Common myeloid progenitor, CD34-positive (primary cell): ENCODE results near the gene MYCBPAP.

Experiments
- CTCF ChIA-PET: fragments of 350-600 bp; sonication (Branson Sonifier 250); formaldehyde crosslinking; loops from one replicate; lab custom pipeline; 2021; ENCODE audit warnings: antibody characterized with exemption; lab: Charles Lee
- POLR2A ChIA-PET: fragments of 350-600 bp; sonication (Branson Sonifier 250); formaldehyde crosslinking; loops from one replicate; lab custom pipeline; 2021; ENCODE audit warnings: antibody characterized with exemption; lab: Charles Lee
- DNase-seq, 3 donors: peaks; one replicate each; pipeline versions ENCODE4 v3.0.0 to v3.0.0-alpha.2; 2013
- H3K27ac ChIP-seq, 2 experiments: 1 replicate in 1 of 2; 2 replicates in 1 of 2; pipeline ENCODE4 v1.7.0; 2013; ENCODE audit warnings: inconsistent platforms in 2 of 2, low read length in 2 of 2, mild to moderate bottlenecking in 2 of 2, low read depth in 1 of 2, moderate library complexity in 1 of 2; ENCODE audit not compliant: severe bottlenecking in 2 of 2, insufficient read depth in 1 of 2, poor library complexity in 1 of 2
- H3K27me3 ChIP-seq, 5 experiments: replicated peaks in 2 of 5; 1 replicate in 3 of 5; 2 replicates in 2 of 5; pipeline versions ENCODE4 v1.6.1 to v1.7.0; 2013; ENCODE audit warnings: low read length in 4 of 5, mild to moderate bottlenecking in 2 of 5, moderate library complexity in 2 of 5, inconsistent platforms in 1 of 5; ENCODE audit not compliant: insufficient read depth in 5 of 5, control insufficient read depth in 4 of 5
- H3K36me3 ChIP-seq, 4 experiments: 1 replicate in 2 of 4; 2 replicates in 2 of 4; pipeline versions ENCODE4 v1.6.1 to v1.7.0; 2013; ENCODE audit warnings: low read length in 3 of 4, control low read depth in 1 of 4, mild to moderate bottlenecking in 1 of 4; ENCODE audit not compliant: control insufficient read depth in 4 of 4, insufficient read depth in 4 of 4
- H3K4me1 ChIP-seq, 4 experiments: 1 replicate in 3 of 4; 2 replicates in 1 of 4; pipeline versions ENCODE4 v1.6.1 to v1.7.1; 2013; ENCODE audit warnings: low read length in 3 of 4, mild to moderate bottlenecking in 3 of 4, control low read depth in 1 of 4, inconsistent platforms in 1 of 4, moderate library complexity in 1 of 4; ENCODE audit not compliant: control insufficient read depth in 4 of 4, insufficient read depth in 4 of 4; ENCODE audit errors: control extremely low read depth in 1 of 4
- H3K4me3 ChIP-seq, 7 experiments: 1 replicate in 4 of 7; 2 replicates in 3 of 7; pipeline versions ENCODE4 v1.5.1 to v1.7.0; 2013; ENCODE audit warnings: mild to moderate bottlenecking in 7 of 7, low read length in 6 of 7, moderate library complexity in 6 of 7, inconsistent platforms in 2 of 7, low read depth in 2 of 7, control low read depth in 1 of 7; ENCODE audit not compliant: insufficient read depth in 4 of 7, control insufficient read depth in 1 of 7; ENCODE audit errors: extremely low read depth in 1 of 7
- H3K9me3 ChIP-seq, 5 experiments: 1 replicate in 4 of 5; 2 replicates in 1 of 5; pipeline versions ENCODE4 v1.6.1 to v1.7.1; 2013; ENCODE audit warnings: low read length in 4 of 5, mild to moderate bottlenecking in 2 of 5, inconsistent platforms in 1 of 5, low read depth in 1 of 5, moderate library complexity in 1 of 5; ENCODE audit not compliant: control insufficient read depth in 4 of 5, insufficient read depth in 2 of 5; ENCODE audit errors: control extremely low read depth in 1 of 5
- WGBS: methylation state at CpG from one replicate; pipeline ENCODE4 v1.1.5; 2013; ENCODE audit not compliant: insufficient coverage; 5-methylcytosine and 5-hydroxymethylcytosine counted together

The MYCBPAP gene

GRCh38 chr17:50464121-50464520 lies 44.1 kb upstream of the MYCBPAP start:
- DNase-seq, result no peak
- Histone ChIP-seq H3K4me1 (peaks cover 0 to 9% (median 6%) of the 10 kb centered on the region in 4 experiments), H3K9me3 (no peaks in the 10 kb centered on the region), H3K27me3 (peaks cover 0 to 23% (median 7%) of the 10 kb centered on the region in 5 experiments), H3K36me3 (peaks cover 0 to 14% (median 5%) of the 10 kb centered on the region in 4 experiments), H3K27ac (no peak overlapping the region), H3K4me3 (no peak overlapping the region)
- ChIA-PET POLR2A (interaction anchor here (0.6 kb wide), 1 partner anchor 1002 kb away, joined by 5 read pairs; no protein-coding TSS in a partner anchor), CTCF (interaction anchor here (0.5 kb wide), 1 partner anchor 143 kb away, joined by 3 read pairs; no protein-coding TSS in a partner anchor)
- WGBS, result no CpG with 5 or more reads among the region's 3 CpGs

- 100% methylated on average over 2 of the region's 4 CpGs for WGBS
- Histone ChIP-seq H3K4me1 (peaks cover 0 to 15% (median 8%) of the 10 kb centered on the region in 4 experiments), H3K9me3 (no peaks in the 10 kb centered on the region), H3K27me3 (peaks cover 0 to 29% (median 7%) of the 10 kb centered on the region in 5 experiments), H3K4me3 (no peak overlapping the region), H3K27ac (no peak overlapping the region), H3K36me3 (peaks cover 0 to 14% (median 5%) of the 10 kb centered on the region in 4 experiments)
- POLR2A ChIA-PET, result no interaction called here
- CTCF ChIA-PET, result interaction anchor here (0.5 to 1.5 kb wide), 3 partner anchors 9 to 144 kb away, joined by 3 to 4 read pairs (median 3); no protein-coding TSS in a partner anchor
- DNase-seq, result no peak
These were observed 43.5 kb upstream of the MYCBPAP start for GRCh38 chr17:50464736-50465135.

GRCh38 chr17:50465171-50465570 lies 43.1 kb upstream of the MYCBPAP start:
- no peak for DNase-seq
- ChIA-PET CTCF (interaction anchor here (1.1 to 1.5 kb wide), 3 partner anchors 10 to 67 kb away, joined by 3 to 4 read pairs (median 3); no protein-coding TSS in a partner anchor), POLR2A (no interaction called here)
- H3K4me3 ChIP-seq, result no peak overlapping the region
- WGBS, result 98% methylated on average over 6 of the region's 6 CpGs
- peaks cover 0 to 15% (median 8%) of the 10 kb centered on the region in 4 experiments for H3K4me1 ChIP-seq
- peaks cover 0 to 14% (median 5%) of the 10 kb centered on the region in 4 experiments for H3K36me3 ChIP-seq
- peaks cover 0 to 31% (median 7%) of the 10 kb centered on the region in 5 experiments for H3K27me3 ChIP-seq
- no peak overlapping the region for H3K27ac ChIP-seq
- H3K9me3 ChIP-seq, result no peaks in the 10 kb centered on the region

- Histone ChIP-seq H3K36me3 (peaks cover 0 to 11% (median 4%) of the 10 kb centered on the region in 4 experiments), H3K27ac (no peak overlapping the region), H3K4me1 (peaks cover 0 to 15% (median 8%) of the 10 kb centered on the region in 4 experiments), H3K27me3 (peaks cover 0 to 31% (median 7%) of the 10 kb centered on the region in 5 experiments), H3K4me3 (no peak overlapping the region), H3K9me3 (no peaks in the 10 kb centered on the region)
- ChIA-PET POLR2A (no interaction called here), CTCF (interaction anchor here (1.1 to 1.5 kb wide), 3 partner anchors 10 to 67 kb away, joined by 3 to 4 read pairs (median 3); no protein-coding TSS in a partner anchor)
- no peak for DNase-seq
- 99% methylated on average over 7 of the region's 9 CpGs for WGBS
These were observed 42.6 kb upstream of the MYCBPAP start for GRCh38 chr17:50465635-50466034.

GRCh38 chr17:50466371-50467113 lies 41.7 kb upstream of the MYCBPAP start:
- Histone ChIP-seq H3K27me3 (peaks cover 0 to 31% (median 7%) of the 10 kb centered on the region in 5 experiments), H3K4me1 (peaks cover 0 to 24% (median 16%) of the 10 kb centered on the region in 4 experiments), H3K4me3 (no peak overlapping the region), H3K27ac (no peak overlapping the region), H3K36me3 (peaks cover 0 to 9% (median 3%) of the 10 kb centered on the region in 4 experiments), H3K9me3 (no peaks in the 10 kb centered on the region)
- WGBS, result 93% methylated on average over 9 of the region's 9 CpGs
- no peak for DNase-seq
- POLR2A ChIA-PET, result no interaction called here
- CTCF ChIA-PET, result interaction anchor here (1.5 kb wide), 2 partner anchors 13 to 68 kb away, joined by 4 to 5 read pairs; no protein-coding TSS in a partner anchor

GRCh38 chr17:50467114-50467854 lies 41.0 kb upstream of the MYCBPAP start:
- Histone ChIP-seq H3K36me3 (peaks cover 0 to 5% (median 3%) of the 10 kb centered on the region in 4 experiments), H3K4me3 (no peak overlapping the region), H3K4me1 (peaks cover 0 to 27% (median 19%) of the 10 kb centered on the region in 4 experiments), H3K27me3 (peaks cover 0 to 31% (median 7%) of the 10 kb centered on the region in 5 experiments), H3K9me3 (no peaks in the 10 kb centered on the region), H3K27ac (no peak overlapping the region)
- no peak for DNase-seq
- ChIA-PET POLR2A (no interaction called here), CTCF (interaction anchor here (1.0 to 1.7 kb wide), 4 partner anchors 12 to 51 kb away, joined by 3 to 5 read pairs (median 4); no protein-coding TSS in a partner anchor)
- 94% methylated on average over 5 of the region's 7 CpGs for WGBS
